Activated naive CD8-positive, alpha-beta T cell treated with anti-CD3 and anti-CD28 coated beads for 36 hours (primary cell): Measurements from ENCODE around the gene PACC1. TPM values are rescaled to one million over a fixed set of nuclear protein-coding genes. Genes with fewer than 3 reads are reported as not detected.
A peak's percentile ranks its signal among the peaks of the same experiment; 100 is the strongest.

Experiments
- DNase-seq: peaks from one replicate; pipeline ENCODE4 v3.0.0; 2021
- H3K27ac Mint-ChIP-seq: one replicate; pipeline ENCODE4 v1.8.0; 2022; ENCODE audit warnings: mild to moderate bottlenecking, moderate library complexity, mixed read lengths
- H3K27me3 Mint-ChIP-seq: one replicate; pipeline ENCODE4 v1.8.0; 2022; ENCODE audit warnings: mild to moderate bottlenecking, mixed read lengths
- H3K36me3 Mint-ChIP-seq: one replicate; pipeline ENCODE4 v1.8.0; 2021; ENCODE audit warnings: mild to moderate bottlenecking, mixed read lengths
- H3K4me1 Mint-ChIP-seq: one replicate; pipeline ENCODE4 v1.8.0; 2021; ENCODE audit warnings: mixed read lengths
- H3K4me3 Mint-ChIP-seq: one replicate; pipeline ENCODE4 v1.8.0; 2022; ENCODE audit warnings: mild to moderate bottlenecking, moderate library complexity, mixed read lengths
- H3K9me3 Mint-ChIP-seq: one replicate; pipeline ENCODE4 v1.8.0; 2022; ENCODE audit warnings: mixed read lengths
- total RNA-seq, 2 experiments: library from RNA; stranded (reverse); gene quantifications; one replicate each; pipeline ENCODE4 v1.2.3, GENCODE V29; 2021

PACC1 gene
- 10 to 100 TPM; 12.7 to 13.9 TPM for total RNA-seq

DNA sequence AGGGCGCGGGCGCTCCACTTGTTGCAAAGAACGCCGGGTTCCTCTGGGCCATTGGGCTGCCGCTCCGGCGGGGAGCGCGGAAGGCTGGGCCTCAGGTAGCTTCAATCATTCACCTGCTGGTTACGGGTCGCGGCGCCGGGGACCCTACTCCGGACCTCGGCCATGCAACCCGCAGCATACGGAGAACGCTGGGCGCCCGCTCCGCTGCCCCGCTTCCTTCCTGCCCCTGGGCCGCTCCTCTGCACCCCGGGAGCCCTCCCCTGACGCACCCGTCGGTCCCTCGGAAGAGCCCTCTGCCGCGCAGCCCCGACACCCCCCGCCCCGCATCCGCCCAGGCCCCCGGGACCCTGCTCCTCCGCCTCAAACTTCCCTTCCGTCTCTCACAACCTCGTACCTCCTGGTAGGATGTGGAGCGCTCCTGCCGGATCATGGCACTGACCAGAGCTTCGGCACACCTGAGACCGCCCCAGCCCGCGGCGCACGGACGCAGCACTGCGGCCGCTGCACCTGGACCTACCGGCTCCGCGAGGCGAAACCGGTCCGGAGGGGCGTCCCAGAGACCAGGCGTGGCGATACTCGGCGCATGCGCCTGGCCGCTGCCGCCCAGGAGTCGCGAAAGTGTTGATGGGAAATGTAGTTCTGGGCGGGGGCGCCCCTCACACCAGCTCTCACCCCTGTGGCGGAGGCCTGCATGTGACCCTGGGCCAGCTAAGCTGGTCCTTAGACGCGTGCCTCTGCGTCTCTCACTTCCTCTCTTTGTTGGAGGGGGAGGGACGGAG lies at the start of gene PACC1:
PACC1 (minus strand) TSS at position 559 of the 779 bp plus-strand sequence; CDS start at position 430, 129 bp downstream.
- H3K27me3 Mint-ChIP-seq = no peaks in the 10 kb centered on the region
- DNase-seq = peak; percentile 94
- H3K9me3 Mint-ChIP-seq = no peaks in the 10 kb centered on the region
- peak within 1 kb of the TSS; percentile 98 for H3K4me3 Mint-ChIP-seq
- peaks cover 23% of the 10 kb centered on the region for H3K36me3 Mint-ChIP-seq
- H3K27ac Mint-ChIP-seq = peak within 1 kb of the TSS; percentile 95
- H3K4me1 Mint-ChIP-seq = peaks cover 26% of the 10 kb centered on the region

- H3K9me3 Mint-ChIP-seq = no peaks in the 10 kb centered on the region
- H3K36me3 Mint-ChIP-seq = no peaks in the 10 kb centered on the region
- H3K27me3 Mint-ChIP-seq = no peaks in the 10 kb centered on the region
- no peak overlapping the region for H3K27ac Mint-ChIP-seq
- peaks cover 3% of the 10 kb centered on the region for H3K4me1 Mint-ChIP-seq
- H3K4me3 Mint-ChIP-seq = no peak overlapping the region
- no peak for DNase-seq
Observed at GRCh38 chr1:212463565-212464285, 49.0 kb upstream of the PACC1 start.

- Mint-ChIP-seq H3K9me3 (no peaks in the 10 kb centered on the region), H3K4me1 (peaks cover 4% of the 10 kb centered on the region), H3K4me3 (no peak overlapping the region), H3K27me3 (no peaks in the 10 kb centered on the region), H3K27ac (no peak overlapping the region), H3K36me3 (no peaks in the 10 kb centered on the region)
- no peak for DNase-seq
Observed at GRCh38 chr1:212461916-212462660, 47.4 kb upstream of the PACC1 start.

GRCh38 chr1:212460376-212460775 lies 45.7 kb upstream of the PACC1 start:
- Mint-ChIP-seq H3K36me3 (no peaks in the 10 kb centered on the region), H3K27me3 (no peaks in the 10 kb centered on the region), H3K4me1 (peaks cover 4% of the 10 kb centered on the region), H3K4me3 (no peak overlapping the region), H3K27ac (no peak overlapping the region), H3K9me3 (no peaks in the 10 kb centered on the region)
- no peak for DNase-seq

DNA sequence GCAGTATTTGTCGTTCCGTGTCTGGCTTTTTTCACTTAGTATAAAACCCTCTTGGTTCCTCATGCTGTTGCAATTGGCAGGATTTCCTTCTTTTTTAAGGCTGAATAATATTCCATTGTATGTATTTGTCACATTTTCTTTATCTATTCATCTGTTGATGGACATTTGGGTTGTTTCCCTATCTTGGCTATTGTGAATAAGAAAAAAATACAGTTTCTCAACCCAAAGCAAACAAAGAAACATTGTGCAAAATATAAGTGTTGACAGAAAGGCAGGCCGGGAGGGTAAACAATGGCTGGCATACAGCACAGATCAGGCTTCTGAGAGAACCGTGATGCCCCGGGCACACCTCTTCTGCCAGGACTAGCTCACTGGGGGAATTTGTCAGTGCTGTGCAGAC lies 45.0 kb upstream of the PACC1 start:
- Mint-ChIP-seq H3K4me1 (peaks cover 4% of the 10 kb centered on the region), H3K9me3 (no peaks in the 10 kb centered on the region), H3K27me3 (no peaks in the 10 kb centered on the region), H3K27ac (no peak overlapping the region), H3K36me3 (no peaks in the 10 kb centered on the region), H3K4me3 (no peak overlapping the region)
- DNase-seq = no peak

DNA sequence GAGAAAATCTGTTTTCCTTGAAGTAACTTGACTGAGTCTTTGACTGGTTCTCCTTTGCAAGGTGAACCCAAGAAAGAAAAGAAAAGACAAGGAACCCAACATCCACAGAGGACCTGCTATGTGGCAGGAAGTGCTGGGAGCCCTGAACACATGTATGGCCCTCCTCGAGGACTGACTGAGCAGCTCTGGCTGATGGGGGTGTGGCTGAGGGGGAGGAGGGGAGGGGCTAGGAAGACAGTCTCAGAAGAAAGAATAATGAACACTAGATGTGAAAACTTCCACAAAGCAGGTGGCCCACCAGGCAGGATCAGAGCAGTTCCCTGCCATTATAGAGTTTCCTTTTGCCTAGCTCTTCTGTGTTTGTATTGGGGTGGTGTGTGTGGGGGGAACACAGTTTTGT lies 44.1 kb upstream of the PACC1 start:
- no peaks in the 10 kb centered on the region for H3K36me3 Mint-ChIP-seq
- peaks cover 4% of the 10 kb centered on the region for H3K4me1 Mint-ChIP-seq
- H3K4me3 Mint-ChIP-seq = no peak overlapping the region
- no peaks in the 10 kb centered on the region for H3K9me3 Mint-ChIP-seq
- H3K27ac Mint-ChIP-seq = no peak overlapping the region
- H3K27me3 Mint-ChIP-seq = no peaks in the 10 kb centered on the region
- DNase-seq = no peak

DNA sequence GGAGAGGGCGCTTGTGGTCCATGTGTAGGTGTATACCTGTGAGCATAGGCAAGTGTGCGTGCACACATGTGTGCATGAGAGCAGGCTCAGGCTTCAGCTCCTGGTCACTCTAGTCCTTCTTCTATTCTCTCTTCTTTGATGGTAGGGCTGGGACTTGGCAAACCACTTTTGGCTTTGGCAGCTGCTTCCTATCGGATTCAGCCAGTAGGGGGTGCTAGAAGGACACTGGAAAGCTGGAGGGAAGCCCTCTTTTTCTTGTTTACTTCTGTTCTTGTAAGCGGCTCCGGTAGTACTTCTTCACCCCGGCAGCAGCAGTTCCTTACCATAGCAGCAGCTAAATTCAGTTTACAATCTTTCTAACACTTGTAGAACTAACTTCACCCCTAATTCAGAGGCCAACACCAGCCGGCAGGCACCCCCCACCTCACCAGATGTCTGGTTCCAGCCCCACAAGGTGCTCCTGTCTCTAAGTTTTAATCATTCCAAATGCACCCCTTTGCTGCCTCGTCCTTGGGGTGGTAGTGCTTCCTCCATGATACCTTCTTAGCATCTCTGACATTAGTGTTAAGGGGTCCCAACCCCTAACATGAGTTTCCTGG lies 43.2 kb upstream of the PACC1 start:
- H3K36me3 Mint-ChIP-seq = no peaks in the 10 kb centered on the region
- H3K4me3 Mint-ChIP-seq = no peak overlapping the region
- no peak overlapping the region for H3K27ac Mint-ChIP-seq
- peak; percentile 62 for DNase-seq
- H3K9me3 Mint-ChIP-seq = no peaks in the 10 kb centered on the region
- H3K27me3 Mint-ChIP-seq = no peaks in the 10 kb centered on the region
- H3K4me1 Mint-ChIP-seq = peaks cover 4% of the 10 kb centered on the region

- H3K27ac Mint-ChIP-seq = no peak overlapping the region
- no peaks in the 10 kb centered on the region for H3K36me3 Mint-ChIP-seq
- DNase-seq = peak; percentile 76
- H3K4me3 Mint-ChIP-seq = no peak overlapping the region
- no peaks in the 10 kb centered on the region for H3K9me3 Mint-ChIP-seq
- H3K4me1 Mint-ChIP-seq = peaks cover 6% of the 10 kb centered on the region
- no peaks in the 10 kb centered on the region for H3K27me3 Mint-ChIP-seq
Observed at GRCh38 chr1:212455803-212456528, 41.3 kb upstream of the PACC1 start.

GRCh38 chr1:212455401-212455800 lies 40.7 kb upstream of the PACC1 start:
- H3K27ac Mint-ChIP-seq = no peak overlapping the region
- no peak overlapping the region for H3K4me3 Mint-ChIP-seq
- H3K36me3 Mint-ChIP-seq = no peaks in the 10 kb centered on the region
- H3K4me1 Mint-ChIP-seq = peaks cover 6% of the 10 kb centered on the region
- H3K27me3 Mint-ChIP-seq = no peaks in the 10 kb centered on the region
- H3K9me3 Mint-ChIP-seq = no peaks in the 10 kb centered on the region
- no peak for DNase-seq

DNA sequence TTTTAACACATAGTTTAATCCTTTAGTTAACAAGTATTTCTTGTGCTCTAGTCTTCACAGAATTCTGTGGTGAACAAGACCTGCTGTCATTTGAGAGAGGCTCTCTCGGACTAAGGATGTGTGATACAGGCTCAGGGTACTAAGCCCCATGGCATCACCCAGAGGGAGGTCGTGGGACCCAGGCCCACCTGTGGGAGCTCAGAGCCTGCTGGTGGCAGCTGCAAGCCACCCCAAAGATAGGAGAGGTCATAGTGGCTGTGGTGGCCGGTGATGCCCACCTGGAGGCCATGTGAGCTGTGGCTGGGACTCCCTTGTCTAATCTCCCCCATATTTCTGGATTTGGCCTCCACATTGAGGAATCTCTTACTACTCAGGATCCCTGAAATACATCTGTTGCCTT lies 40.1 kb upstream of the PACC1 start:
- H3K27me3 Mint-ChIP-seq = no peaks in the 10 kb centered on the region
- H3K36me3 Mint-ChIP-seq = no peaks in the 10 kb centered on the region
- H3K4me1 Mint-ChIP-seq = peaks cover 6% of the 10 kb centered on the region
- H3K4me3 Mint-ChIP-seq = no peak overlapping the region
- no peaks in the 10 kb centered on the region for H3K9me3 Mint-ChIP-seq
- DNase-seq = no peak
- H3K27ac Mint-ChIP-seq = no peak overlapping the region

DNA sequence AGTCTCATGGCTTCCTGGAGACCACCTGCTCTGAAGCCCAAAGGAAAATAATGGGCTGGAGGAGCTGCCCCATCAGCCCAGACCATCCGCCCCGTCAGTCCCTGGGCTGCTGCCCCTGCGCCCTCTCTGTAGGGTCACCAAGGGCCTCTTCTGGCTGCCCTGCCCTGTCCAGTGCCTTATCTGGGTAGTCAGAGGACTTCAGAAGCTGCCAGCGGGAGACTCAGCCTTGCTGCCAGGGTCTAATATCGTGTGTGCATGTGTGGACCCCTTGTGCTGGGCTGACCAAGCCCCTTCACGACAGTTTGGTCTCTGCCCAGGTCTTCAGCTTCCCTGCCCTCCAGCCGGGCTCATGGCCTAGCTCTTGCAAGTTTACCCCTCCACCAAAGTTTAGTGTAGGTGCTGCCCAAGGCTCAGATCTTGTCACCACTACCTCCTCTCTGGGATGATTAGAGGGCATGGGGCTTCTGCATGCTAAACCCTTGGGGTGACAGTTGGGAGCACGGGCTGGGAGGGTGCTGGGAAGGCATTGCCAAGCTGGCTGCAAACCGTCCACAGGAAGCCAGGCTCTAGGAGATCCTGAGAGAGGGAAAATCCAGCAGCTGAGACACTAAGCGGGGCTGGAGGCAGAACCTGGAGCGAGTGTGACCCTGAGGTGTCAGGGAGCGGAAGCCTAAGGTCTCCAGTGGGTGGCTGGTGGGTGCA lies 38.6 kb upstream of the PACC1 start:
- Mint-ChIP-seq H3K9me3 (no peaks in the 10 kb centered on the region), H3K27ac (no peak overlapping the region), H3K4me1 (peaks cover 2% of the 10 kb centered on the region), H3K27me3 (no peaks in the 10 kb centered on the region), H3K36me3 (no peaks in the 10 kb centered on the region), H3K4me3 (no peak overlapping the region)
- no peak for DNase-seq

DNA sequence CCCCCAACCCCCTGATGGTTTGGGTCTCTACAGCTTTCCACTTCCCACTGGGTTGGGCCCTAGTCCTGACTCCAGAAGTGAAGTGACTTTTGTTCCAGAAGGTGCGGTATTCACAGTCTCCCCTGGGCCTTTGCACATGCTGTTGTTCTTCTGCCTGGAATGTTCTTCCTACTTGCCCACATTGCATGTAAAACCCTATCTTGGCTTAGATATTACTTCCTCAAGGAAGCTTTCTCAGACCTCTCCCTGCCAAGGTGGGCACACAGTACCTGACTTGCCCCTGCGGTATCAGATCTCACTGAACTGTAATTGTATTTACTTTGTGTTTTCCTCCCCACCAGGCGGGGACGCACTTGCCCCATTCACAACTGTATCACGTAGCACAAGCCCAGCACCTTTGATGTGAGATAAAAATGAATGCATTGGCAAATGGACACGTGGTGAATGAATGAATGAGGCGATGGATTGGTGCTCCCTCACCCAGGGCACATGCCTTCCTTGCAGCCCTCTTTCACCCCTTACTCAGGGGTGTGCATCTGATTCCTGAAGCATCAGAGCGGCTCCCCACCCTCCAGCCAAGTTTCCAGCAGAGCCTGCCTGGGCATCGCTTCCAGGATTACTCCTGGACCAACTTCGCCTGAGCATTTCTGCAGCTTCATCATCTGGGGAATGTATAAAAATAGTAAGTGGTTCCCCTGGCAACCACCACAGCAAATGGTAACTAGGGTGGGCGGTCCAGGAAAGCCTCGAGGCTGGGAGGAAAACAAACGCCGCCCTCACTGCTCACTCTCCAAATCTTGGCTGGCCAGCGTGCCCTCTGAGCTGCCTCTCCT lies 37.9 kb upstream of the PACC1 start:
- Mint-ChIP-seq H3K4me1 (peaks cover 2% of the 10 kb centered on the region), H3K36me3 (no peaks in the 10 kb centered on the region), H3K27me3 (no peaks in the 10 kb centered on the region), H3K9me3 (no peaks in the 10 kb centered on the region), H3K4me3 (no peak overlapping the region), H3K27ac (no peak overlapping the region)
- no peak for DNase-seq
